ENCODE measurements around the gene POC1A.

- TF ChIP-seq POLR2AphosphoS5 (IDR thresholded peaks at IDR 0.05) = peak in 2 of 3 donors; percentile 17 to 63
- TF ChIP-seq POLR2A (IDR thresholded peaks at IDR 0.05) = no peak
- no peak for TF ChIP-seq CTCF (IDR thresholded peaks at IDR 0.05 in 8 of 11, conservative IDR thresholded peaks at IDR 0.05 in 3 of 11)
Observed at GRCh38 chr3:52176951-52177700, 22.9 kb upstream of the POC1A start.
